GM23248 (cell line): ENCODE measurements around the gene ARG1.

Experiments
- EZH2 ChIP-seq: fragments of 200-600 bp; sonication (generic); IDR thresholded peaks from 2 replicates; pipeline ENCODE4 v1.6.1; 2018; ENCODE audit warnings: antibody characterized with exemption, mild to moderate bottlenecking; ENCODE audit not compliant: insufficient read depth, poor library complexity, severe bottlenecking
- EZH2phosphoT487 ChIP-seq: fragments of 200-600 bp; sonication (generic); IDR thresholded peaks from 2 replicates; pipeline ENCODE4 v1.6.1; 2018; ENCODE audit warnings: antibody characterized with exemption, moderate library complexity, mild to moderate bottlenecking, low read depth; ENCODE audit not compliant: insufficient read depth

- TF ChIP-seq EZH2 (no peak), EZH2phosphoT487 (no peak)
These were observed 21.1 kb upstream of the ARG1 start for GRCh38 chr6:131551902-131552301.
